Right lobe of liver (tissue), 6 donors: Measurements from ENCODE around the gene COMMD1. TPM values are rescaled to one million over a fixed set of nuclear protein-coding genes. Genes with fewer than 3 reads are reported as not detected.

ENCODE experiments used
- ATAC-seq, 4 donors: fragments of 200-7000 bp; cut with Tn5 transposase; one replicate each; pipeline ENCODE4 v1.9.1; 2020; ENCODE audit warnings: mild to moderate bottlenecking in 4 of 4, moderate library complexity in 4 of 4
- DNase-seq, 3 donors: peaks; one replicate each; pipeline ENCODE4 v3.0.0-alpha.2; 2020
- H3K27ac ChIP-seq, 3 donors: fragments of 200-600 bp; one replicate each; pipeline ENCODE4 v1.8.0; 2022
- H3K27me3 ChIP-seq, 2 donors: fragments of 200-600 bp; one replicate each; pipeline ENCODE4 v1.8.0; 2022
- H3K36me3 ChIP-seq, 4 donors: fragments of 200-600 bp; sonication (generic) in 1 of 4; one replicate each; pipeline versions ENCODE4 v1.5.1 to v1.8.0; 2017 to 2022; ENCODE audit warnings: control low read depth in 1 of 4
- H3K4me1 ChIP-seq, 4 donors: fragments of 200-600 bp; sonication (generic) in 1 of 4; one replicate each; pipeline versions ENCODE4 v1.5.1 to v1.8.0; 2017 to 2022; ENCODE audit warnings: control low read depth in 1 of 4
- H3K4me3 ChIP-seq, 3 donors: fragments of 200-600 bp; one replicate each; pipeline ENCODE4 v1.8.0; 2022
- H3K9me3 ChIP-seq, 4 donors: fragments of 200-600 bp; sonication (generic) in 1 of 4; one replicate each; pipeline versions ENCODE4 v1.5.1 to v1.8.0; 2017 to 2022; ENCODE audit warnings: control low read depth in 1 of 4
- CTCF ChIP-seq, 4 donors: fragments of 200-600 bp in 3 of 4; fragments of 450-650 bp in 1 of 4; IDR thresholded peaks; one replicate each; pipeline versions ENCODE4 v1.5.1 to v1.8.0; 2016 to 2022; ENCODE audit warnings: antibody characterized with exemption in 4 of 4, mild to moderate bottlenecking in 2 of 4
- POLR2A ChIP-seq: fragments of 450-650 bp; IDR thresholded peaks from one replicate; pipeline ENCODE4 v1.6.1; 2017; ENCODE audit warnings: antibody characterized with exemption, mild to moderate bottlenecking
- WGBS: methylation state at CpG from one replicate; pipeline ENCODE4 v1.1.6; 2018; ENCODE audit warnings: low coverage, low lambda C conversion rate; ENCODE audit not compliant: insufficient coverage; ENCODE audit errors: missing lambda C conversion rate; 5-methylcytosine and 5-hydroxymethylcytosine counted together
- intact Hi-C, 2 donors: fragments of 100-400 bp; cut with DNase I; formaldehyde crosslinking; loops; one replicate each; pipeline versions ENCODE4 v1.11.2 to v1.14.1; 2022
- total RNA-seq, 6 experiments: library from RNA; depleted of rRNA in 2 of 6; stranded (reverse); fragments of >200 nt in 2 of 6; fragmentation: NEBNext Ultra II Directional in 3 of 6; extraction: Animal tissue kit (Norgen Biotek cat#: 25700) in 3 of 6; gene quantifications; one replicate each; pipeline versions ENCODE4 v1.1.0 to v1.2.4, GENCODE V29; 2016 to 2023
- donor health status: DM: no; HTN: yes; CAD: no.
- donor health status: DM: no; HTN: no; CAD: no.
- donor health status: DM: no; HTN: no; CAD: no.
- donor health status: DM: no; HTN: yes; CAD: no.
- donor health status: DM: no; HTN: yes; CAD: no.

Gene COMMD1
- total RNA-seq, 6 experiments from 2014 or later, result 17.2 to 21.6 (median 18.7) TPM

- no peaks in the 10 kb centered on the region for H3K27me3 ChIP-seq
- no peaks in the 10 kb centered on the region for H3K9me3 ChIP-seq
- DNase-seq (no peak), ATAC-seq (peak; percentile 64 to 87 (median 70))
- WGBS, result 77% methylated on average over 7 of the region's 7 CpGs
- TF ChIP-seq CTCF (IDR thresholded peaks at IDR 0.05) (no peak), POLR2A (no peak)
- intact Hi-C loops, result no loop called here
- H3K4me1 ChIP-seq, result no peaks in the 10 kb centered on the region
- no peaks in the 10 kb centered on the region for H3K36me3 ChIP-seq
- no peak overlapping the region for H3K4me3 ChIP-seq
- H3K27ac ChIP-seq, result no peak overlapping the region
These were observed 54.2 kb downstream of the COMMD1 start for GRCh38 chr2:61959381-61960293.

- intact Hi-C loops, result no loop called here
- H3K9me3 ChIP-seq, result no peaks in the 10 kb centered on the region
- TF ChIP-seq CTCF (IDR thresholded peaks at IDR 0.05) (no peak), POLR2A (no peak)
- ATAC-seq, result no peak
- no peak for DNase-seq
- WGBS, result 90% methylated on average over 2 of the region's 2 CpGs
- H3K4me1 ChIP-seq, result no peaks in the 10 kb centered on the region
- no peak overlapping the region for H3K4me3 ChIP-seq
- H3K36me3 ChIP-seq, result no peaks in the 10 kb centered on the region
- no peak overlapping the region for H3K27ac ChIP-seq
- no peaks in the 10 kb centered on the region for H3K27me3 ChIP-seq
These were observed 55.9 kb downstream of the COMMD1 start for GRCh38 chr2:61961231-61961901.

GRCh38 chr2:61962095-61962984, 56.9 kb downstream of the COMMD1 start:
- H3K9me3 ChIP-seq, result no peaks in the 10 kb centered on the region
- H3K27me3 ChIP-seq, result no peaks in the 10 kb centered on the region
- no peak for DNase-seq
- TF ChIP-seq CTCF (IDR thresholded peaks at IDR 0.05), result no peak
- no peak for TF ChIP-seq POLR2A
- H3K4me1 ChIP-seq, result no peaks in the 10 kb centered on the region
- H3K4me3 ChIP-seq, result no peak overlapping the region
- no peaks in the 10 kb centered on the region for H3K36me3 ChIP-seq
- H3K27ac ChIP-seq, result no peak overlapping the region
- WGBS, result 85% methylated on average over 3 of the region's 5 CpGs
- no peak for ATAC-seq
- intact Hi-C loops, result no loop called here

GRCh38 chr2:61966087-61966727, 60.7 kb downstream of the COMMD1 start:
- no peak for TF ChIP-seq POLR2A
- TF ChIP-seq CTCF (IDR thresholded peaks at IDR 0.05), result no peak
- H3K4me3 ChIP-seq, result no peak overlapping the region
- 93% methylated on average over 2 of the region's 2 CpGs for WGBS
- H3K27ac ChIP-seq, result no peak overlapping the region
- no peaks in the 10 kb centered on the region for H3K4me1 ChIP-seq
- no peaks in the 10 kb centered on the region for H3K9me3 ChIP-seq
- intact Hi-C loops, result no loop called here
- DNase-seq (no peak), ATAC-seq (no peak)
- H3K36me3 ChIP-seq, result no peaks in the 10 kb centered on the region
- no peaks in the 10 kb centered on the region for H3K27me3 ChIP-seq
